Keratinocyte (primary cell): Measurements from ENCODE around the gene CTR9. TPM values are rescaled to one million over a fixed set of nuclear protein-coding genes. Genes with fewer than 3 reads are reported as not detected.

ENCODE experiments used
- DNase-seq: peaks from one replicate; pipeline ENCODE4 v3.0.0-alpha.2; 2011; ENCODE audit warnings: low read depth, missing footprints, low spot score
- FAIRE-seq: peaks from 2 replicates; lab custom pipeline; 2011; peaks lifted over from hg19 to GRCh38; lab: Jason Lieb, UNC
- H2AFZ ChIP-seq: 2 replicates; pipeline ENCODE4 v1.6.0; 2012; ENCODE audit warnings: low read length, control low read depth, inconsistent platforms; ENCODE audit not compliant: control insufficient read depth
- H3K27ac ChIP-seq: 2 replicates; pipeline ENCODE4 v1.5.1; 2011; ENCODE audit warnings: low read length; ENCODE audit not compliant: control insufficient read depth, insufficient read depth
- H3K27me3 ChIP-seq: 3 replicates; pipeline ENCODE4 v1.6.0; 2011; ENCODE audit warnings: low read length; ENCODE audit not compliant: control insufficient read depth, insufficient read depth; ENCODE audit errors: extremely low read depth
- H3K36me3 ChIP-seq, 2 experiments: 2 replicates in 1 of 2; 3 replicates in 1 of 2; pipeline ENCODE4 v1.5.1; 2011; ENCODE audit warnings: low read length in 2 of 2, mild to moderate bottlenecking in 1 of 2; ENCODE audit not compliant: control insufficient read depth in 2 of 2, insufficient read depth in 2 of 2; ENCODE audit errors: extremely low read depth in 1 of 2
- H3K4me1 ChIP-seq: 3 replicates; pipeline ENCODE4 v1.5.1; 2011; ENCODE audit warnings: low read length; ENCODE audit not compliant: control insufficient read depth, insufficient read depth; ENCODE audit errors: extremely low read depth
- H3K4me2 ChIP-seq: 3 replicates; pipeline ENCODE4 v1.6.0; 2011; ENCODE audit warnings: low read depth, low read length; ENCODE audit not compliant: control insufficient read depth, insufficient read depth; ENCODE audit errors: extremely low read depth
- H3K4me3 ChIP-seq, 3 experiments: fragments of 200-600 bp in 1 of 3; sonication (generic) in 1 of 3; 2 replicates in 2 of 3; 3 replicates in 1 of 3; pipeline ENCODE4 v1.5.1; 2011 to 2016; ENCODE audit warnings: low read length in 3 of 3, mild to moderate bottlenecking in 3 of 3, control low read depth in 2 of 3, inconsistent platforms in 1 of 3, low read depth in 1 of 3, mixed read lengths in 1 of 3, mixed run types in 1 of 3, moderate library complexity in 1 of 3; ENCODE audit not compliant: control insufficient read depth in 2 of 3, insufficient read depth in 2 of 3; ENCODE audit errors: extremely low read depth in 1 of 3
- H3K79me2 ChIP-seq: 2 replicates; pipeline ENCODE4 v1.6.0; 2012; ENCODE audit warnings: low read length; ENCODE audit not compliant: control insufficient read depth, insufficient read depth
- H3K9ac ChIP-seq: 3 replicates; pipeline ENCODE4 v1.6.0; 2011; ENCODE audit warnings: low read length; ENCODE audit not compliant: control insufficient read depth, insufficient read depth; ENCODE audit errors: extremely low read depth
- H3K9me1 ChIP-seq: 3 replicates; pipeline ENCODE4 v1.6.0; 2011; ENCODE audit warnings: low read length; ENCODE audit not compliant: control insufficient read depth, insufficient read depth; ENCODE audit errors: extremely low read depth
- H3K9me3 ChIP-seq: 2 replicates; pipeline ENCODE4 v1.5.1; 2012; ENCODE audit warnings: low read depth, low read length; ENCODE audit not compliant: control insufficient read depth
- H4K20me1 ChIP-seq: 3 replicates; pipeline ENCODE4 v1.6.0; 2011; ENCODE audit warnings: low read length; ENCODE audit not compliant: control insufficient read depth, insufficient read depth; ENCODE audit errors: extremely low read depth
- EZH2 ChIP-seq: IDR thresholded peaks from one replicate; pipeline ENCODE4 v1.6.1; 2012; ENCODE audit warnings: inconsistent platforms, mild to moderate bottlenecking, low read length, moderate library complexity
- dilution Hi-C: fragments of 300-500 bp; cut with MboI; formaldehyde crosslinking; loops from one replicate; pipeline ENCODE4 v1.7.0; 2020; ENCODE audit warnings: low sequenced_read_pairs; ENCODE audit not compliant: extremely low pct_ligation_motif_present
- polyA plus RNA-seq, 5 experiments: library from polyadenylated mRNA; depleted of rRNA in 3 of 5; stranded (reverse) in 3 of 5; stranded (forward) in 1 of 5; unstranded in 1 of 5; fragments of >200 nt; gene quantifications; 1 replicate in 1 of 5; 2 replicates in 3 of 5; 3 replicates in 1 of 5; pipeline versions ENCODE4 v1.2.1 to v1.2.3, GENCODE V29; 2011 to 2012; ENCODE audit warnings: missing spikeins in 2 of 5, low read depth in 1 of 5, low replicate concordance in 1 of 5
- TF ChIP-seq, protein P1 (sequence below), 3 experiments: IDR thresholded peaks in 1 of 3; conservative IDR thresholded peaks in 1 of 3; optimal IDR thresholded peaks in 1 of 3; 2 replicates in 2 of 3; 3 replicates in 1 of 3; pipeline versions ENCODE3 to v1.5.1; 2011; ENCODE audit warnings: low read length in 3 of 3, mild to moderate bottlenecking in 3 of 3, moderate library complexity in 2 of 3, control low read depth in 1 of 3, inconsistent platforms in 1 of 3; ENCODE audit not compliant: insufficient read depth in 2 of 3; ENCODE audit errors: extremely low read depth in 1 of 3

Gene CTR9
- polyA plus RNA-seq, 1 donor (not counting 4 experiments of a cell fraction or from before 2014, with no cell fraction given) = 21.8 TPM

DNA sequence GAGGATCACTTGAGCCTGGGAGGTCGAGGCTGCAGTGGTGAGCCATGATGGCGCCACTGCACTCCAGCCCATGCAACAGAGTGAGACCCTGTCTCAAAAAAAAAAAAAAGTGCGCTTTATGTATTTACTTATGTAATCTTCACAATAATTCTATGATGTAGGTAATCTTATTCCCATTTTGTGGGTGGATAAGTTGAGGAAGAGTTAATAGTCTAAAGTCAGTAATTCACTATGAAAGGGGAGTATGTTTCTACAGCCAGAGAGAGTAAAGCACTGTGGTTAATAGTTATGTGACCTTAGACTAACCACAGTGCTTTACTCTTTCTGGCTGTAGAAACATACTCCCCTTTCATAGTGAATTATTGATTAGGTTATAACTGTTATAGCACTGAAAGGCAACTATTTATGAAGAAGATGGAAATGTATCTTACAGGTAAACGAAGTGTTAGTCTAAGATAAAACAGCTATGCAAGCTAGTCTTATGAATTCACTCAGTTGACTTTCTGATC lies 11.9 kb downstream of the CTR9 start:
- no peak overlapping the region for H3K4me2 ChIP-seq
- no peaks in the 10 kb centered on the region for H4K20me1 ChIP-seq
- DNase-seq = no peak
- H3K36me3 ChIP-seq = peaks cover 12 to 14% of the 10 kb centered on the region in 2 experiments
- no peaks in the 10 kb centered on the region for H3K27me3 ChIP-seq
- FAIRE-seq = no peak
- H3K79me2 ChIP-seq = no peaks in the 10 kb centered on the region
- dilution Hi-C loops = no loop called here
- no peaks in the 10 kb centered on the region for H3K9me1 ChIP-seq
- no peak overlapping the region for H2AFZ ChIP-seq
- no peaks in the 10 kb centered on the region for H3K9me3 ChIP-seq
- H3K27ac ChIP-seq = no peak overlapping the region
- H3K4me1 ChIP-seq = no peaks in the 10 kb centered on the region
- H3K9ac ChIP-seq = no peak overlapping the region
- TF ChIP-seq, protein P1, sequence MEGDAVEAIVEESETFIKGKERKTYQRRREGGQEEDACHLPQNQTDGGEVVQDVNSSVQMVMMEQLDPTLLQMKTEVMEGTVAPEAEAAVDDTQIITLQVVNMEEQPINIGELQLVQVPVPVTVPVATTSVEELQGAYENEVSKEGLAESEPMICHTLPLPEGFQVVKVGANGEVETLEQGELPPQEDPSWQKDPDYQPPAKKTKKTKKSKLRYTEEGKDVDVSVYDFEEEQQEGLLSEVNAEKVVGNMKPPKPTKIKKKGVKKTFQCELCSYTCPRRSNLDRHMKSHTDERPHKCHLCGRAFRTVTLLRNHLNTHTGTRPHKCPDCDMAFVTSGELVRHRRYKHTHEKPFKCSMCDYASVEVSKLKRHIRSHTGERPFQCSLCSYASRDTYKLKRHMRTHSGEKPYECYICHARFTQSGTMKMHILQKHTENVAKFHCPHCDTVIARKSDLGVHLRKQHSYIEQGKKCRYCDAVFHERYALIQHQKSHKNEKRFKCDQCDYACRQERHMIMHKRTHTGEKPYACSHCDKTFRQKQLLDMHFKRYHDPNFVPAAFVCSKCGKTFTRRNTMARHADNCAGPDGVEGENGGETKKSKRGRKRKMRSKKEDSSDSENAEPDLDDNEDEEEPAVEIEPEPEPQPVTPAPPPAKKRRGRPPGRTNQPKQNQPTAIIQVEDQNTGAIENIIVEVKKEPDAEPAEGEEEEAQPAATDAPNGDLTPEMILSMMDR (optimal IDR thresholded peaks at IDR 0.05 in 1 of 3, IDR thresholded peaks at IDR 0.05 in 1 of 3, conservative IDR thresholded peaks at IDR 0.05 in 1 of 3; ENCODE audit: extremely low read depth in 1 of 3, insufficient read depth in 2 of 3, low read length in 3 of 3) = no peak
- no peak for TF ChIP-seq EZH2
- H3K4me3 ChIP-seq = no peak overlapping the region

DNA sequence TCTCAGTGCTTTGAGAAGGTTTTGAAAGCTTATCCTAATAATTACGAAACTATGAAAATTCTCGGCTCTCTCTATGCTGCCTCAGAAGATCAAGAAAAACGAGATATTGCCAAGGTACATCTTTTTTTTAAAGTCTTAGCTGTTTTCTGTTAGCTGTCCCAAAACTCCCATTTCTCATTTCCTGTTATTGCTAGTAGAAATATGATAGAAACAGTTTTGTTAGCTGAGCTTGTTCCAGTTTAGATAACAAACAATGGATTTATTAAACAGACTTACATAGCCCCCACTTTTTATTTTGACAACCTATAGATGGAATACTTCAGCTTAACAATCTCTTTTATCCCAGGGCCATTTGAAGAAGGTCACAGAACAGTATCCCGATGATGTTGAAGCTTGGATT lies 12.7 kb downstream of the CTR9 start:
- no peak overlapping the region for H2AFZ ChIP-seq
- no peaks in the 10 kb centered on the region for H3K9me3 ChIP-seq
- dilution Hi-C loops = no loop called here
- H4K20me1 ChIP-seq = no peaks in the 10 kb centered on the region
- no peak overlapping the region for H3K9ac ChIP-seq
- TF ChIP-seq, protein P1 (optimal IDR thresholded peaks at IDR 0.05 in 1 of 3, IDR thresholded peaks at IDR 0.05 in 1 of 3, conservative IDR thresholded peaks at IDR 0.05 in 1 of 3; ENCODE audit: extremely low read depth in 1 of 3, insufficient read depth in 2 of 3, low read length in 3 of 3) = no peak
- TF ChIP-seq EZH2 = no peak
- H3K79me2 ChIP-seq = no peaks in the 10 kb centered on the region
- no peaks in the 10 kb centered on the region for H3K9me1 ChIP-seq
- no peak overlapping the region for H3K4me3 ChIP-seq
- no peaks in the 10 kb centered on the region for H3K4me1 ChIP-seq
- H3K27ac ChIP-seq = no peak overlapping the region
- FAIRE-seq (no peak), DNase-seq (no peak)
- no peaks in the 10 kb centered on the region for H3K27me3 ChIP-seq
- H3K4me2 ChIP-seq = no peak overlapping the region
- peaks cover 9 to 11% of the 10 kb centered on the region in 2 experiments for H3K36me3 ChIP-seq
